Measurements from ENCODE around the gene NEURL3.

The NEURL3 gene

DNA sequence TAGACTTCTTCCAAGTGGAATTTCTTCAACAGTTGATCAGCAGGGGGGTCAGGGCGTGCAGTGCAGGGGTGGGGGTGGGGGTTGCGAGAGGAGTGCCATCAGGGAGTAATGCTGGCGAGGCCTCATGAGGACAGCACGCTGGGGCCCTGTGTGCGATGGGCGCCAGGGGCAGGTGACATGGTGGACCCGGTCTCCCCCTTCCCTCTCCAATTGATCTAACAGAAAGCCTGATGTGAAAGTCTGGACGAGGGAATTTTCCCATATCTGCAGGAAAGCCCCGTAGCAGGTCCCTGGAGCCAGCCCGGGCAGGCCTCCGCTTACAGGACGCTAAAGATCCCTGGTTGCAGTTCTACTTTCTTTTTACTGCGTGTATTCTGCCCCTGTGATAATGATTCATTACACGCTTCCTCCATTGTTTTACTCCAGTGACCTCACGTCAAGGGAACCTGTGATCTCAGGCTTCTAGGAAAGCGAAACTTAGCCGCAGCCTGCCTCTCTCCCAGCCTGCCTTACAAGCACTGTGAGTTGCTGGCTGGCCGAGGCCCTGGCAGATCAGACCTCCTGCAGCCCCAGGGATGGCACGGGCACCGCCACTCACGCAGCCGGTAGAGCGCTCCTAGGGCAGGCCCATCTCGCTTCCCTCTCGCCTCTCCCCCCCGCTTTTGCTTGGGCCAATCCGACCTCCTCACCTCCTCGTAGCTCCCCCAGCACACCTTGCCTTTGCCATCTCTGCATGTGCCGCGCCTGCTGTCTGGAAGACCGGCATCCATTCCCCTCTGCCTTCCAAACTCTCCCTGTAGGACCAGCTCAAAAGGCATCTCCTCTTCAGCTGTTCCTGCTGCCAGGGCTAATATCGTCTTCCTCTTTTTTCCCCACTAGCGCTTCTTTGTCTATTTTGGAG lies 19.2 kb downstream of the NEURL3 start:
- Histone ChIP-seq H2BK5ac (ENCODE audit: low read length) (peak overlapping the region; percentile 83), H2BK12ac (ENCODE audit: low read length) (peak overlapping the region; percentile 33), H3K79me1 (ENCODE audit: low read depth, low read length) (no peaks in the 10 kb centered on the region), H2AK5ac (ENCODE audit: low read depth, low read length) (no peak overlapping the region), H3K4me3 (ENCODE audit: low read length in 2 of 2) (no peak overlapping the region), H4K91ac (ENCODE audit: low read depth, low read length, poor library complexity) (no peak overlapping the region), H3K4ac (ENCODE audit: low read length) (no peak overlapping the region), H3K9me3 (replicated peaks in 1 of 2; ENCODE audit: control insufficient read depth in 2 of 2, insufficient read depth in 1 of 2, low read depth in 1 of 2, low read length in 2 of 2) (no peaks in the 10 kb centered on the region), H3K18ac (ENCODE audit: low read length) (peak overlapping the region; percentile 80), H3K36me3 (replicated peaks in 1 of 2; ENCODE audit: control insufficient read depth in 2 of 2, insufficient read depth in 2 of 2, low read length in 2 of 2) (no peaks in the 10 kb centered on the region), H3K14ac (ENCODE audit: low read length) (peak overlapping the region; percentile 9), H2BK15ac (ENCODE audit: low read length) (no peak overlapping the region), H2BK120ac (ENCODE audit: low read depth, low read length) (no peak overlapping the region), H3K4me2 (ENCODE audit: insufficient read depth, low read length, poor library complexity, severe bottlenecking) (peak overlapping the region; percentile 14), H3K4me1 (ENCODE audit: control insufficient read depth in 2 of 2, insufficient read depth in 1 of 2, low read depth in 1 of 2, low read length in 2 of 2) (peaks cover 0 to 7% of the 10 kb centered on the region in 2 donors), H4K8ac (ENCODE audit: low read depth, low read length) (no peak overlapping the region), H3K9ac (ENCODE audit: low read depth, low read length, poor library complexity) (no peak overlapping the region), H3K27me3 (ENCODE audit: control insufficient read depth in 3 of 3, insufficient read depth in 3 of 3, low read depth in 1 of 3, low read length in 3 of 3) (peaks cover 0 to 4% (median 3%) of the 10 kb centered on the region in 3 experiments), H3K23ac (ENCODE audit: low read depth, low read length, poor library complexity) (no peak overlapping the region), H2AFZ (ENCODE audit: low read length) (peak overlapping the region; percentile 87), H3K27ac (replicated peaks; ENCODE audit: low read length) (no peak overlapping the region)
- WGBS, 2 donors (ENCODE audit: extremely low coverage in 2 of 2, insufficient read length in 2 of 2, insufficient replicate concordance in 1 of 2), result no CpG with 5 or more reads among the region's 33 CpGs
- DNase-seq (ENCODE audit: low spot score), result no peak

DNA sequence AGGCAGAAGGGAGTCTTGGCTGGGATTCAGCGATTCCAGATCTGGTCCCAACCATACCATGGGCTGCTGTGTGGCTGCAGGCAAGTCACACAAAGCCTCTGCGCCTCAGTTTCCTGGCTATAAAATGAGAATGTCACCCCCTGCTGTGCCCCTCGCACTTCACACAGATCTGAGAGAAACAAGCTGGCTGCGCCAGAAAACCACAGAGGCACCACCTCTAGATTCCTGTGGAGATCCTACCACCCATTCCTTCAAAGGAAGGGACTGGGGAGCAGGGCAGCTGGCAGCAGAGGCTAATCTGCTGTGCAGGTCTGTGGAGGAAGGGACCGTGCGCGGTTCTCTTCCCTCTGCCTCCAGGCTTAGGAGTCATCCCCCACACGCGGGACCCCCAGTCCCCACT lies 19.8 kb downstream of the NEURL3 start:
- no peak overlapping the region for H3K4me2 ChIP-seq (ENCODE audit: insufficient read depth, low read length, poor library complexity, severe bottlenecking)
- H3K36me3 ChIP-seq (replicated peaks in 1 of 2; ENCODE audit: control insufficient read depth in 2 of 2, insufficient read depth in 2 of 2, low read length in 2 of 2), result no peaks in the 10 kb centered on the region
- H3K27ac ChIP-seq (replicated peaks; ENCODE audit: low read length), result no peak overlapping the region
- no peak overlapping the region for H4K91ac ChIP-seq (ENCODE audit: low read depth, low read length, poor library complexity)
- no peak for DNase-seq (ENCODE audit: low spot score)
- no peak overlapping the region for H3K14ac ChIP-seq (ENCODE audit: low read length)
- H3K79me1 ChIP-seq (ENCODE audit: low read depth, low read length), result no peaks in the 10 kb centered on the region
- peaks cover 0 to 7% of the 10 kb centered on the region in 2 donors for H3K4me1 ChIP-seq (ENCODE audit: control insufficient read depth in 2 of 2, insufficient read depth in 1 of 2, low read depth in 1 of 2, low read length in 2 of 2)
- peak overlapping the region; percentile 87 for H2AFZ ChIP-seq (ENCODE audit: low read length)
- peaks cover 0 to 4% (median 3%) of the 10 kb centered on the region in 3 experiments for H3K27me3 ChIP-seq (ENCODE audit: control insufficient read depth in 3 of 3, insufficient read depth in 3 of 3, low read depth in 1 of 3, low read length in 3 of 3)
- H2BK12ac ChIP-seq (ENCODE audit: low read length), result no peak overlapping the region
- H3K9ac ChIP-seq (ENCODE audit: low read depth, low read length, poor library complexity), result no peak overlapping the region
- no CpG with 5 or more reads among the region's 9 CpGs for WGBS, 2 donors (ENCODE audit: extremely low coverage in 2 of 2, insufficient read length in 2 of 2, insufficient replicate concordance in 1 of 2)
- H3K4ac ChIP-seq (ENCODE audit: low read length), result no peak overlapping the region
- no peak overlapping the region for H2BK120ac ChIP-seq (ENCODE audit: low read depth, low read length)
- H3K9me3 ChIP-seq (replicated peaks in 1 of 2; ENCODE audit: control insufficient read depth in 2 of 2, insufficient read depth in 1 of 2, low read depth in 1 of 2, low read length in 2 of 2), result no peaks in the 10 kb centered on the region
- no peak overlapping the region for H3K4me3 ChIP-seq (ENCODE audit: low read length in 2 of 2)
- H4K8ac ChIP-seq (ENCODE audit: low read depth, low read length), result no peak overlapping the region
- no peak overlapping the region for H3K18ac ChIP-seq (ENCODE audit: low read length)
- H2AK5ac ChIP-seq (ENCODE audit: low read depth, low read length), result no peak overlapping the region
- no peak overlapping the region for H2BK15ac ChIP-seq (ENCODE audit: low read length)
- H3K23ac ChIP-seq (ENCODE audit: low read depth, low read length, poor library complexity), result no peak overlapping the region
- H2BK5ac ChIP-seq (ENCODE audit: low read length), result no peak overlapping the region

DNA sequence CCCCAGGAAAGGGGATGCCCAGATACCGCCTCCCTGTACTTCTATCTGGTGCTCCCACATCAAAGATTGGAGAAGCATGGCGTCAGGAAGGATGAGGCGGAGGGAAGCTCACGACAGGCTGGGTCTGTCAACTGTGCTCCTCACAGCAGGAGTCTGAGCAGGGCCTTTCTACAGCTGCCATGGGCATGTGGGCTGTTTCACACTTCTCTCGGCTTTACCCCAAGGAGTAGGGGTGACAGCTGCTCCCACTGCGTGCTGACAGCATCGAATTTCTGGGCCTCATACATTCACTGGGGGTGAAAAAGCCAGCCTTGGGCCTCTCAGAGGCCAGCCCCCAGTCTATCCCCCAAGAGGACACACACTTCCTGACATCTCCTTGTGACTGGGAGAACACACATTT lies 21.1 kb downstream of the NEURL3 start:
- no CpG with 5 or more reads among the region's 7 CpGs for WGBS, 2 donors (ENCODE audit: extremely low coverage in 2 of 2, insufficient read length in 2 of 2, insufficient replicate concordance in 1 of 2)
- H3K27me3 ChIP-seq (ENCODE audit: control insufficient read depth in 3 of 3, insufficient read depth in 3 of 3, low read depth in 1 of 3, low read length in 3 of 3), result peaks cover 0 to 5% (median 3%) of the 10 kb centered on the region in 3 experiments
- no peak overlapping the region for H3K27ac ChIP-seq (replicated peaks; ENCODE audit: low read length)

DNA sequence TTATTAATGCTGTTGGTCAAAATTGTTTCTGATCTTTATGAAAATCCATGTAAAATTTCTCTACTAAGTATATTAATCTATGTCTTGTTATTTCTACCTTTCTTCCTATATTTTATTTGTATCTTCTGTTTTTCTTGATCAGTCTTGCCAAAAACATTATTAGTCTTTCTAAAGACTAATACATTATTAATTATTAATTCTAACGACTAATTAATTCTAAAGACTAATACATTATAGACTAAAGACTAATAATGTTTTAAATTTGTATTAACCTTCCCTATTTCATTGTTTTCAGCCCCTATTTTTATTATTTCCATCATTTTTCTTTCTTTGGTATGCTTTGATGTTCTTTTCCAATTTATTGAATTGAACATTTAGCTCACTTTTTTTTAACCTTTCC lies 27.7 kb downstream of the NEURL3 start:
- H2BK120ac ChIP-seq (ENCODE audit: low read depth, low read length), result no peak overlapping the region
- H4K91ac ChIP-seq (ENCODE audit: low read depth, low read length, poor library complexity), result no peak overlapping the region
- H3K27ac ChIP-seq (replicated peaks; ENCODE audit: low read length), result no peak overlapping the region
- H3K23ac ChIP-seq (ENCODE audit: low read depth, low read length, poor library complexity), result no peak overlapping the region
- no peaks in the 10 kb centered on the region for H3K79me1 ChIP-seq (ENCODE audit: low read depth, low read length)
- no peaks in the 10 kb centered on the region for H3K36me3 ChIP-seq (replicated peaks in 1 of 2; ENCODE audit: control insufficient read depth in 2 of 2, insufficient read depth in 2 of 2, low read length in 2 of 2)
- no peak overlapping the region for H2AFZ ChIP-seq (ENCODE audit: low read length)
- no peak overlapping the region for H2BK5ac ChIP-seq (ENCODE audit: low read length)
- no peak overlapping the region for H4K8ac ChIP-seq (ENCODE audit: low read depth, low read length)
- no peak overlapping the region for H3K4me2 ChIP-seq (ENCODE audit: insufficient read depth, low read length, poor library complexity, severe bottlenecking)
- no peaks in the 10 kb centered on the region for H3K9me3 ChIP-seq (replicated peaks in 1 of 2; ENCODE audit: control insufficient read depth in 2 of 2, insufficient read depth in 1 of 2, low read depth in 1 of 2, low read length in 2 of 2)
- H2BK15ac ChIP-seq (ENCODE audit: low read length), result no peak overlapping the region
- H3K4ac ChIP-seq (ENCODE audit: low read length), result no peak overlapping the region
- no peak overlapping the region for H3K14ac ChIP-seq (ENCODE audit: low read length)
- H2AK5ac ChIP-seq (ENCODE audit: low read depth, low read length), result no peak overlapping the region
- H3K27me3 ChIP-seq (ENCODE audit: control insufficient read depth in 3 of 3, insufficient read depth in 3 of 3, low read depth in 1 of 3, low read length in 3 of 3), result peaks cover 0 to 6% (median 0%) of the 10 kb centered on the region in 3 experiments
- no peak overlapping the region for H3K18ac ChIP-seq (ENCODE audit: low read length)
- no peaks in the 10 kb centered on the region for H3K4me1 ChIP-seq (ENCODE audit: control insufficient read depth in 2 of 2, insufficient read depth in 1 of 2, low read depth in 1 of 2, low read length in 2 of 2)
- H3K9ac ChIP-seq (ENCODE audit: low read depth, low read length, poor library complexity), result no peak overlapping the region
- no CpG with 5 or more reads among the region's 1 CpG for WGBS, 2 donors (ENCODE audit: extremely low coverage in 2 of 2, insufficient read length in 2 of 2, insufficient replicate concordance in 1 of 2)
- H3K4me3 ChIP-seq (ENCODE audit: low read length in 2 of 2), result no peak overlapping the region
- DNase-seq (ENCODE audit: low spot score), result no peak
- no peak overlapping the region for H2BK12ac ChIP-seq (ENCODE audit: low read length)

More for the DNA sequence above, 21.1 kb downstream of the NEURL3 start:
- no peak overlapping the region for H4K91ac ChIP-seq (ENCODE audit: low read depth, low read length, poor library complexity)
- H2BK120ac ChIP-seq (ENCODE audit: low read depth, low read length), result no peak overlapping the region
- no peaks in the 10 kb centered on the region for H3K9me3 ChIP-seq (replicated peaks in 1 of 2; ENCODE audit: control insufficient read depth in 2 of 2, insufficient read depth in 1 of 2, low read depth in 1 of 2, low read length in 2 of 2)
- H3K18ac ChIP-seq (ENCODE audit: low read length), result no peak overlapping the region
- no peak overlapping the region for H3K4ac ChIP-seq (ENCODE audit: low read length)
- no peak overlapping the region for H2BK5ac ChIP-seq (ENCODE audit: low read length)
- peaks cover 0 to 7% of the 10 kb centered on the region in 2 donors for H3K4me1 ChIP-seq (ENCODE audit: control insufficient read depth in 2 of 2, insufficient read depth in 1 of 2, low read depth in 1 of 2, low read length in 2 of 2)
- no peak for DNase-seq (ENCODE audit: low spot score)
- H3K36me3 ChIP-seq (replicated peaks in 1 of 2; ENCODE audit: control insufficient read depth in 2 of 2, insufficient read depth in 2 of 2, low read length in 2 of 2), result no peaks in the 10 kb centered on the region
- no peak overlapping the region for H3K23ac ChIP-seq (ENCODE audit: low read depth, low read length, poor library complexity)
- H3K9ac ChIP-seq (ENCODE audit: low read depth, low read length, poor library complexity), result no peak overlapping the region
- no peak overlapping the region for H2BK12ac ChIP-seq (ENCODE audit: low read length)
- no peak overlapping the region for H2BK15ac ChIP-seq (ENCODE audit: low read length)
- no peak overlapping the region for H3K4me2 ChIP-seq (ENCODE audit: insufficient read depth, low read length, poor library complexity, severe bottlenecking)
- H2AFZ ChIP-seq (ENCODE audit: low read length), result no peak overlapping the region
- H3K4me3 ChIP-seq (ENCODE audit: low read length in 2 of 2), result no peak overlapping the region
- H4K8ac ChIP-seq (ENCODE audit: low read depth, low read length), result no peak overlapping the region
- H3K79me1 ChIP-seq (ENCODE audit: low read depth, low read length), result no peaks in the 10 kb centered on the region
- H3K14ac ChIP-seq (ENCODE audit: low read length), result no peak overlapping the region
- H2AK5ac ChIP-seq (ENCODE audit: low read depth, low read length), result no peak overlapping the region

All from neuronal stem cell (in vitro differentiated cells).